Fibroblast of skin of right quadriceps (primary cell): ENCODE measurements around the gene KLK2.
A peak's percentile ranks its signal among the peaks of the same experiment; 100 is the strongest.

Experiments
- DNase-seq: peaks from one replicate; pipeline ENCODE4 v3.0.0-alpha.2; 2013

Gene KLK2

GRCh38 chr19:50851620-50852019, 21.6 kb upstream of the KLK2 start:
- DNase-seq, result no peak

DNA sequence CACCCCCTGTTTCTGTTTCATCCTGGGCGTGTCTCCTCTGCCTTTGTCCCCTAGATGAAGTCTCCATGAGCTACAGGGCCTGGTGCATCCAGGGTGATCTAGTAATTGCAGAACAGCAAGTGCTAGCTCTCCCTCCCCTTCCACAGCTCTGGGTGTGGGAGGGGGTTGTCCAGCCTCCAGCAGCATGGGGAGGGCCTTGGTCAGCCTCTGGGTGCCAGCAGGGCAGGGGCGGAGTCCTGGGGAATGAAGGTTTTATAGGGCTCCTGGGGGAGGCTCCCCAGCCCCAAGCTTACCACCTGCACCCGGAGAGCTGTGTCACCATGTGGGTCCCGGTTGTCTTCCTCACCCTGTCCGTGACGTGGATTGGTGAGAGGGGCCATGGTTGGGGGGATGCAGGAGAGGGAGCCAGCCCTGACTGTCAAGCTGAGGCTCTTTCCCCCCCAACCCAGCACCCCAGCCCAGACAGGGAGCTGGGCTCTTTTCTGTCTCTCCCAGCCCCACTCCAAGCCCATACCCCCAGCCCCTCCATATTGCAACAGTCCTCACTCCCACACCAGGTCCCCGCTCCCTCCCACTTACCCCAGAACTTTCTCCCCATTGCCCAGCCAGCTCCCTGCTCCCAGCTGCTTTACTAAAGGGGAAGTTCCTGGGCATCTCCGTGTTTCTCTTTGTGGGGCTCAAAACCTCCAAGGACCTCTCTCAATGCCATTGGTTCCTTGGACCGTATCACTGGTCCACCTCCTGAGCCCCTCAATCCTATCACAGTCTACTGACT, 18.4 kb upstream of the KLK2 start, which contains the start of gene KLK3:
Gene KLK3, plus strand, starts transcription at position 280 of the 775 bp plus-strand sequence. Its CDS starts 41 bp downstream, at position 321.
- DNase-seq, result no peak

DNA sequence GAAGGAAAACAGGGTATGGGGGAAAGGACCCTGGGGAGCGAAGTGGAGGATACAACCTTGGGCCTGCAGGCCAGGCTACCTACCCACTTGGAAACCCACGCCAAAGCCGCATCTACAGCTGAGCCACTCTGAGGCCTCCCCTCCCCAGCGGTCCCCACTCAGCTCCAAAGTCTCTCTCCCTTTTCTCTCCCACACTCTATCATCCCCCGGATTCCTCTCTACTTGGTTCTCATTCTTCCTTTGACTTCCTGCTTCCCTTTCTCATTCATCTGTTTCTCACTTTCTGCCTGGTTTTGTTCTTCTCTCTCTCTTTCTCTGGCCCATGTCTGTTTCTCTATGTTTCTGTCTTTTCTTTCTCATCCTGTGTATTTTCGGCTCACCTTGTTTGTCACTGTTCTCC, 15.9 kb upstream of the KLK2 start:
- DNase-seq, result no peak

DNA sequence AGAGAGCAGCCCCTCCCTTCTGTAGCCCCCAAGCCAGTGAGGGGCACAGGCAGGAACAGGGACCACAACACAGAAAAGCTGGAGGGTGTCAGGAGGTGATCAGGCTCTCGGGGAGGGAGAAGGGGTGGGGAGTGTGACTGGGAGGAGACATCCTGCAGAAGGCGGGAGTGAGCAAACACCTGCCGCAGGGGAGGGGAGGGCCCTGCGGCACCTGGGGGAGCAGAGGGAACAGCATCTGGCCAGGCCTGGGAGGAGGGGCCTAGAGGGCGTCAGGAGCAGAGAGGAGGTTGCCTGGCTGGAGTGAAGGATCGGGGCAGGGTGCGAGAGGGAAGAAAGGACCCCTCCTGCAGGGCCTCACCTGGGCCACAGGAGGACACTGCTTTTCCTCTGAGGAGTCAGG, 14.4 kb upstream of the KLK2 start:
- DNase-seq, result no peak

DNA sequence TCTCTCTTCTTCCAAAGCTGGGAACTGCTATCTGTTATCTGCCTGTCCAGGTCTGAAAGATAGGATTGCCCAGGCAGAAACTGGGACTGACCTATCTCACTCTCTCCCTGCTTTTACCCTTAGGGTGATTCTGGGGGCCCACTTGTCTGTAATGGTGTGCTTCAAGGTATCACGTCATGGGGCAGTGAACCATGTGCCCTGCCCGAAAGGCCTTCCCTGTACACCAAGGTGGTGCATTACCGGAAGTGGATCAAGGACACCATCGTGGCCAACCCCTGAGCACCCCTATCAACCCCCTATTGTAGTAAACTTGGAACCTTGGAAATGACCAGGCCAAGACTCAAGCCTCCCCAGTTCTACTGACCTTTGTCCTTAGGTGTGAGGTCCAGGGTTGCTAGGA, 13.4 kb upstream of the KLK2 start:
- DNase-seq, result no peak

DNA sequence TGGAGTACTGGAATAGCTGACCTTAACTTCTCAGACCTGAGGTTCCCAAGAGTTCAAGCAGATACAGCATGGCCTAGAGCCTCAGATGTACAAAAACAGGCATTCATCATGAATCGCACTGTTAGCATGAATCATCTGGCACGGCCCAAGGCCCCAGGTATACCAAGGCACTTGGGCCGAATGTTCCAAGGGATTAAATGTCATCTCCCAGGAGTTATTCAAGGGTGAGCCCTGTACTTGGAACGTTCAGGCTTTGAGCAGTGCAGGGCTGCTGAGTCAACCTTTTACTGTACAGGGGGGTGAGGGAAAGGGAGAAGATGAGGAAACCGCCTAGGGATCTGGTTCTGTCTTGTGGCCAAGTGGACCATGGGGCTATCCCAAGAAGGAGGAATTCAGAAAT, 12.2 kb upstream of the KLK2 start:
- no peak for DNase-seq

DNA sequence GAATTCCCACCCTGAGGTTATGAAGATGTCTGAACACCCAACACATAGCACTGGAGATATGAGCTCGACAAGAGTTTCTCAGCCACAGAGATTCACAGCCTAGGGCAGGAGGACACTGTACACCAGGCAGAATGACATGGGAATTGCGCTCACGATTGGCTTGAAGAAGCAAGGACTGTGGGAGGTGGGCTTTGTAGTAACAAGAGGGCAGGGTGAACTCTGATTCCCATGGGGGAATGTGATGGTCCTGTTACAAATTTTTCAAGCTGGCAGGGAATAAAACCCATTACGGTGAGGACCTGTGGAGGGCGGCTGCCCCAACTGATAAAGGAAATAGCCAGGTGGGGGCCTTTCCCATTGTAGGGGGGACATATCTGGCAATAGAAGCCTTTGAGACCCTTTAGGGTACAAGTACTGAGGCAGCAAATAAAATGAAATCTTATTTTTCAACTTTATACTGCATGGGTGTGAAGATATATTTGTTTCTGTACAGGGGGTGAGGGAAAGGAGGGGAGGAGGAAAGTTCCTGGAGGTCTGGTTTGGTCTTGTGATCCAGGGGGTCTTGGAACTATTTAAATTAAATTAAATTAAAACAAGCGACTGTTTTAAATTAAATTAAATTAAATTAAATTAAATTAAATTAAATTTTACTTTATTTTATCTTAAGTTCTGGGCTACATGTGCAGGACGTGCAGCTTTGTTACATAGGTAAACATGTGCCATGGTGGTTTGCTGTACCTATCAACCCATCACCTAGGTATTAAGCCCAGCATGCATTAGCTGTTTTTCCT, 11.5 kb upstream of the KLK2 start:
- no peak for DNase-seq

- no peak for DNase-seq
Measured at GRCh38 chr19:50869479-50869878, 3.8 kb upstream of the KLK2 start.

DNA sequence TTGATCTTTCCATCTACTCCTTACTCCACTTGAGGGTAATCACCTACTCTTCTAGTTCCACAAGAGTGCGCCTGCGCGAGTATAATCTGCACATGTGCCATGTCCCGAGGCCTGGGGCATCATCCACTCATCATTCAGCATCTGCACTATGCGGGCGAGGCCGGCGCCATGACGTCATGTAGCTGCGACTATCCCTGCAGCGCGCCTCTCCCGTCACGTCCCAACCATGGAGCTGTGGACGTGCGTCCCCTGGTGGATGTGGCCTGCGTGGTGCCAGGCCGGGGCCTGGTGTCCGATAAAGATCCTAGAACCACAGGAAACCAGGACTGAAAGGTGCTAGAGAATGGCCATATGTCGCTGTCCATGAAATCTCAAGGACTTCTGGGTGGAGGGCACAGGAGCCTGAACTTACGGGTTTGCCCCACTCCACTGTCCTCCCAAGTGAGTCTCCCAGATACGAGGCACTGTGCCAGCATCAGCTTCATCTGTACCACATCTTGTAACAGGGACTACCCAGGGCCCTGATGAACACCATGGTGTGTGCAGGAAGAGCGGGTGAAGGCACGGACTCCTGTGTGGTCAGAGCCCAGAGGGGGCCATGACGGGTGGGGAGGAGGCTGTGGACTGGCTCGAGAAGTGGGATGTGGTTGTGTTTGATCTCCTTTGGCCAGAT, 2.7 kb upstream of the KLK2 start:
- peak; percentile 9 for DNase-seq

DNA sequence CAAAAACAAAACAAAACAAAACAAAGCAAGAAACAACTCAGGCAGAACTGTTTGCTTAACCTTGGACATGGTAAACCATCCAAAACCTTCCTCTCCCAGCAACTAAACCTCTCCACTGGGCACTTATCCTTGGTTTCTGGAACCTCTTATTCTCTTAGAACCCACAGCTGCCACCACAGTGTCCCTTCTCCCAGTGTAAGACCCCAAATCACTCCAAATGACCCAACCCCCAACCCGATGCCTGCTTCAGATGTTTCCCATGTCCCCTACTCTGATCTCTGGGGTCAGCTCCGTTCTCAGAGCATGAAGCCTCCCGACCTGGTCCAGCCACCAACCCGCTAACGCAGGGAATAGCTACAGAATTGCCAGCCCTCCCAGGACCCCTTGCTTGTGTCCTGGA, 972 bp downstream of the KLK2 start:
- DNase-seq, result no peak

- DNase-seq, result no peak
Measured at GRCh38 chr19:50875795-50876422, 2.7 kb downstream of the KLK2 start.

GRCh38 chr19:50876456-50876855, 3.2 kb downstream of the KLK2 start:
- no peak for DNase-seq

DNA sequence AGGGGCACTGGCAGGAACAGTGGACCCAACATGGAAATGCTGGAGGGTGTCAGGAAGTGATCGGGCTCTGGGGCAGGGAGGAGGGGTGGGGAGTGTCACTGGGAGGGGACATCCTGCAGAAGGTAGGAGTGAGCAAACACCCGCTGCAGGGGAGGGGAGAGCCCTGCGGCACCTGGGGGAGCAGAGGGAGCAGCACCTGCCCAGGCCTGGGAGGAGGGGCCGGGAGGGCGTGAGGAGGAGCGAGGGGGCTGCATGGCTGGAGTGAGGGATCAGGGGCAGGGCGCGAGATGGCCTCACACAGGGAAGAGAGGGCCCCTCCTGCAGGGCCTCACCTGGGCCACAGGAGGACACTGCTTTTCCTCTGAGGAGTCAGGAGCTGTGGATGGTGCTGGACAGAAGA, 4.1 kb downstream of the KLK2 start:
- DNase-seq, result no peak

GRCh38 chr19:50878851-50879250, 5.6 kb downstream of the KLK2 start:
- DNase-seq, result no peak

- DNase-seq, result no peak
Measured at GRCh38 chr19:50880241-50880640, 7.0 kb downstream of the KLK2 start.

DNA sequence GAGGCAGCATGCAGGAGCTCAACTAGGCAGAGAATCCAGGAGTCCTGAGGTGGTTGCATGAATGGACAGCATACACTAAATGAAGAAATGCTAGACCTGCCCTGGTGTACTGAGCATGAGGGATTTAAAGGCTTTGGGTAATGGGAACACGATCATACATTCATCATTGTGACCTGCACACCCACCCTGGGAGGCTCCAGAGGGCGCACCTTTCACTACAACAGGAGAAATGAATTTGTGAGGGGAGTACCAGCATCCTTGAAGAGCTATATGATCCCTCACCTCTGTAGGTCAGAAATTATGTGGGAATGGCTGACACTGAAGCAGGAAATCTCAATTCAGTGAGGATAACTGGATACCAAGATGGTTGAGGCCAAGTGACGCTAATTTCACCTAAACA, 8.9 kb downstream of the KLK2 start:
- DNase-seq, result no peak

DNA sequence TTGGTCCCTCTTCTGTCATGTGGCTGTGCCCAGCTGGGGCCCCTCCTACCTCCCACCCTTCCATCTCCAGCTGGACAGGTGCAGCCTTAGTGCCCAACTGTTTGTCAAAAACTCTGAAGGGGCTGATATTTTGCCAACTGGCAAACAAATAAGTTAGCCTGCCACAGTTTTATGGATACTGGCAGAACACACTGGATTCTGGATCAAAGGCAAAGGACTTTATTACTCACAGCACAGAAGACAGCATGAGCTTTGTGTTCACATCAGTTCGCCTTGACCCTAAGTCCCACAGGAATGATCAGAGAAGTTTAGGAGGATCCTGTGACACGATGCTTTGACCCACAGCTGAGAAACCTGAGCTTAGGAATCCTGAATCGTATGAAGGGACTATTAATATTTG, 16.4 kb downstream of the KLK2 start:
- no peak for DNase-seq

DNA sequence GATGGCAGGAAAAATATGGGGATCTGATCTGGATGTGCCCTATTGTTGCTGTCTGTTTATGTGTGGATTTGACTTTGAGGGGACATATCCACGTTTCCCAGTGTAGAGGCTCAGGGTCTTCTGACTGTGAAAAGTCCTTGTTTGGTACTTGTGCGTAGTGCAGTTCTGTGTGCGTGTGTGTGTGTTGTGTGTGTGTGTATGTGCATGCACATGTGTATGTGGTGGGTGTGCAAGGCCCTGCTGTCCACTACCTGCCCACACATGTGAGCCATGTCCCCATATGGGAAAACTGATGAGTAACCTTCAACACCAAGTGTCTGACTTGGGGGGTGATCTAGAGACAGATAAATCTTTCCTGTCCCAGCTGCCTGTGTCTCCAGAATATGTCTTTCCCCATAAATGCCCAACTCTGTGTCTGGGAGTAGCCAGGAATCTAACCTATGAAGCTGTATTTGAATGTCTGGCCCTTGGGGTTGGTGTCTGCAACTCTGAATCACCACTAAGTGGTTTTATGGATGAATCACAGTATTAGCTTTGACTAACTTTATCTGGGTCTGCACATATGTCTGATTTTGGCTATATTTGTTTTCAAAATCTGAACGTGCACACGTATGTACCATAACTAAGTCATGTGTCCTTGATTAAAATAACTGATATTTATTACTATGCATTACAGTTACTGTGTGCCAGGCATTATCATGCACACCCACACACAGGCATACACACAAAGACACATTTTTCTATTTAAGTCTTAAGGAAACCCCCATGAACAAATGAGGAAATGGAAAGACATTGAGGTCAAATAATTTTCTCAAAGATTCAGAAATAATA, 17.4 kb downstream of the KLK2 start:
- DNase-seq, result peak; percentile 12

GRCh38 chr19:50891253-50891625, 18.0 kb downstream of the KLK2 start:
- DNase-seq, result no peak

GRCh38 chr19:50893047-50893736, 20.0 kb downstream of the KLK2 start:
- no peak for DNase-seq

DNA sequence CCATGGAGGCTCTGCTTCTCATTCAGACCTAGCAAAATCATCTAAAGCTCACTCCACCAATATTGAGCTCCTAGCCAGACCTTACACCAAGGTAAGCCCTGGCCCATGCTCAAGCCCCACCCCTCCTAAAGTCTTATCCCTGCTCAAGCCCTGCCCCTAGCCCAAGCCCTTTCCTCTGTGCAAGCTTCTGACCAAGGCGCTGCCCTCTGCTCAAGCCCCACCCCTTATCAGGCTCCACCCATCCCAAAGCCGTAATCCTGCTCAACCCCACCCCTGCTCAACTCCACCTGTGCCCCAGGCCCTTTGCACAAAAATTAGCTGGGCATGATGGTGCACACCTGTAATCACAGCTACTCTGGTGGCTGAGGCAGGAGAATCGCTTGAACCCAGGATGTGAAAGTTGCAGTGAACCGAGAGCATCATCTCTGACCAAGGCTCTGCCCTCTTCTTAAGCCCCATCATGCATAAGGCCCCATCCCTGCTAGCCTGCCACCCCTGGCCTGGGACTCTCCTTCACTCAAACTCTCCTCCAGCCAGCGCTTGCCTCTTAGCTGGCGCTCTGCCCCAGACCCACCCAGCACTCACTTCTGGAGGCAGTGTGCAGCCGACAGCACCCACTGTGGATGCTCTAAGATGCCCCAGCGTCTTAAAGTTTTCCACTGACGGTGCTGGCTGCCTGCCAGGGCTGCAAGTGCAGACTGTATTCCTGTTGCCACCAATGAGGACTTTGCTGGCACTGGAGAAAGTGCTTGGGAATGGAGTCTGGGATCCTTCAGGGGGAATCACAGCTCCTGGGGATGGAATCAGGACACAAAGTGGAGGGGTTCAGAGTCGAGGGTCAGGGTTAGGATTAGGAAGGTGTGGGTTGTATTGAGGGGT, 21.5 kb downstream of the KLK2 start:
- DNase-seq, result no peak
